ENCODE measurements around the gene GUCY1A1.

DNA sequence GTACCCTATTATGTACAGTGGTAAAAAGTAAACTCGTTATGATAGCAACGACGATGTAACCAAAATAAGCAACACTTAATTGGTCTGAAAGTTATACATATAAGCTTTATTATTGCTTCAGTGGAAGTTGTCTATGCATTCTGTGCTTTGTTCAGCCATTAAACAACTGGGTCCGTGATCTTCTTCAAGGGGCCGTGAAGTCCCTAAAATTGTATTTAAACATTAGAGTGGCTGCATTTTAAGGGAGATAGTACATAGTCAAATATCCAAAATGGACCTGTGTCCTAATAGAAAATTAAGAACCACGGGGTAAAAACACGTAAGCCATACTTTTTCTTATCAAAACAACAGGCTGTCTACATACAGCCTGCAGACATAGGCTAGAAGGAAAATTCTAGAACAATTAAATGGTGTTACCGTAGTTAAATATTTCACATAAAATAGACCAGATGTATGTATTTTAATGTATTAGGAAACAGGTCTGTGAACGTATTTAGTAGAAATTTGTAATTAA is 2.1 kb downstream of the GUCY1A1 start:
- TF ChIP-seq POLR2A (IDR thresholded peaks at IDR 0.05) = no peak
- TF ChIP-seq, protein P1, sequence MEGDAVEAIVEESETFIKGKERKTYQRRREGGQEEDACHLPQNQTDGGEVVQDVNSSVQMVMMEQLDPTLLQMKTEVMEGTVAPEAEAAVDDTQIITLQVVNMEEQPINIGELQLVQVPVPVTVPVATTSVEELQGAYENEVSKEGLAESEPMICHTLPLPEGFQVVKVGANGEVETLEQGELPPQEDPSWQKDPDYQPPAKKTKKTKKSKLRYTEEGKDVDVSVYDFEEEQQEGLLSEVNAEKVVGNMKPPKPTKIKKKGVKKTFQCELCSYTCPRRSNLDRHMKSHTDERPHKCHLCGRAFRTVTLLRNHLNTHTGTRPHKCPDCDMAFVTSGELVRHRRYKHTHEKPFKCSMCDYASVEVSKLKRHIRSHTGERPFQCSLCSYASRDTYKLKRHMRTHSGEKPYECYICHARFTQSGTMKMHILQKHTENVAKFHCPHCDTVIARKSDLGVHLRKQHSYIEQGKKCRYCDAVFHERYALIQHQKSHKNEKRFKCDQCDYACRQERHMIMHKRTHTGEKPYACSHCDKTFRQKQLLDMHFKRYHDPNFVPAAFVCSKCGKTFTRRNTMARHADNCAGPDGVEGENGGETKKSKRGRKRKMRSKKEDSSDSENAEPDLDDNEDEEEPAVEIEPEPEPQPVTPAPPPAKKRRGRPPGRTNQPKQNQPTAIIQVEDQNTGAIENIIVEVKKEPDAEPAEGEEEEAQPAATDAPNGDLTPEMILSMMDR (IDR thresholded peaks at IDR 0.05) = no peak
